Measurements from ENCODE around the gene NCKAP5. TPM values are rescaled to one million over a fixed set of nuclear protein-coding genes. Genes with fewer than 3 reads are reported as not detected.

NCKAP5 gene
- total and polyA plus RNA-seq, 8 donors, result 4.0 to 22.1 (median 14.4) TPM

- ATAC-seq (no peak), DNase-seq (no peak)
- Histone ChIP-seq H3K36me3 (no peaks in the 10 kb centered on the region), H3K27ac (no peak overlapping the region), H3K4me1 (no peaks in the 10 kb centered on the region), H3K9me3 (peaks cover 0 to 4% of the 10 kb centered on the region in 2 donors), H3K4me3 (no peak overlapping the region), H3K27me3 (no peaks in the 10 kb centered on the region)
- no peak for TF ChIP-seq CTCF (IDR thresholded peaks at IDR 0.05)
- intact Hi-C loops (cut with DNase I), result no loop called here
Measured at GRCh38 chr2:132741754-132742153, 826.5 kb downstream of the NCKAP5 start.

- no peak overlapping the region for H3K4me3 ChIP-seq
- no peak overlapping the region for H3K27ac ChIP-seq
- TF ChIP-seq CTCF (IDR thresholded peaks at IDR 0.05), result no peak
- H3K4me1 ChIP-seq, result no peaks in the 10 kb centered on the region
- ATAC-seq, result no peak
- DNase-seq, result no peak
- no peaks in the 10 kb centered on the region for H3K27me3 ChIP-seq
- H3K36me3 ChIP-seq, result no peaks in the 10 kb centered on the region
- peaks cover 0 to 4% of the 10 kb centered on the region in 2 donors for H3K9me3 ChIP-seq
- intact Hi-C loops (cut with DNase I), result no loop called here
Measured at GRCh38 chr2:132740081-132740720, 828.1 kb downstream of the NCKAP5 start.

GRCh38 chr2:132738223-132738622 lies 830.0 kb downstream of the NCKAP5 start:
- no peak for TF ChIP-seq CTCF (IDR thresholded peaks at IDR 0.05)
- Histone ChIP-seq H3K4me3 (no peak overlapping the region), H3K9me3 (no peaks in the 10 kb centered on the region), H3K27me3 (no peaks in the 10 kb centered on the region), H3K36me3 (no peaks in the 10 kb centered on the region), H3K27ac (no peak overlapping the region), H3K4me1 (no peaks in the 10 kb centered on the region)
- DNase-seq (no peak), ATAC-seq (no peak)
- intact Hi-C loops (cut with DNase I), result no loop called here

- no peak for TF ChIP-seq CTCF (IDR thresholded peaks at IDR 0.05)
- H3K36me3 ChIP-seq, result no peaks in the 10 kb centered on the region
- no peak overlapping the region for H3K4me3 ChIP-seq
- H3K9me3 ChIP-seq, result no peaks in the 10 kb centered on the region
- intact Hi-C loops (cut with DNase I), result no loop called here
- no peak for ATAC-seq
- H3K27ac ChIP-seq, result no peak overlapping the region
- H3K4me1 ChIP-seq, result no peaks in the 10 kb centered on the region
- DNase-seq, result no peak
- no peaks in the 10 kb centered on the region for H3K27me3 ChIP-seq
Measured at GRCh38 chr2:132736059-132736458, 832.2 kb downstream of the NCKAP5 start.

GRCh38 chr2:132734961-132735360 lies 833.3 kb downstream of the NCKAP5 start:
- ATAC-seq (no peak), DNase-seq (no peak)
- no peaks in the 10 kb centered on the region for H3K4me1 ChIP-seq
- H3K9me3 ChIP-seq, result no peaks in the 10 kb centered on the region
- no peak for TF ChIP-seq CTCF (IDR thresholded peaks at IDR 0.05)
- H3K4me3 ChIP-seq, result no peak overlapping the region
- no peak overlapping the region for H3K27ac ChIP-seq
- no peaks in the 10 kb centered on the region for H3K36me3 ChIP-seq
- intact Hi-C loops (cut with DNase I), result no loop called here
- H3K27me3 ChIP-seq, result no peaks in the 10 kb centered on the region
